Breast epithelium (tissue), 4 donors: ENCODE measurements around the gene FAM78A. TPM values are rescaled to one million over a fixed set of nuclear protein-coding genes. Genes with fewer than 3 reads are reported as not detected.

Experiments
- DNase-seq, 2 donors: peaks; one replicate each; pipeline ENCODE4 v3.0.0-alpha.2; 2019; ENCODE audit warnings: low spot score in 2 of 2
- H3K27ac ChIP-seq, 2 donors: fragments of 200-600 bp; sonication (generic) in 1 of 2; one replicate each; pipeline ENCODE4 v1.5.1; 2016 to 2019; ENCODE audit warnings: mild to moderate bottlenecking in 1 of 2
- H3K27me3 ChIP-seq, 2 donors: fragments of 200-600 bp; sonication (generic) in 1 of 2; one replicate each; pipeline versions ENCODE4 v1.5.1 to v1.6.0; 2017 to 2019; ENCODE audit warnings: control low read depth in 1 of 2, mild to moderate bottlenecking in 1 of 2
- H3K36me3 ChIP-seq: fragments of 200-600 bp; one replicate; pipeline ENCODE4 v1.5.1; 2019
- H3K4me1 ChIP-seq, 2 donors: fragments of 200-600 bp; sonication (generic); one replicate each; pipeline ENCODE4 v1.5.1; 2016 to 2019; ENCODE audit warnings: control low read depth in 1 of 2
- H3K4me3 ChIP-seq, 3 donors: fragments of 200-600 bp; sonication (generic); 1 replicate in 2 of 3; 2 replicates in 1 of 3; pipeline ENCODE4 v1.5.1; 2016 to 2019; ENCODE audit warnings: mild to moderate bottlenecking in 3 of 3, moderate library complexity in 2 of 3
- H3K9me3 ChIP-seq, 2 donors: fragments of 200-600 bp; sonication (generic) in 1 of 2; one replicate each; pipeline ENCODE4 v1.5.1; 2016 to 2019; ENCODE audit warnings: control low read depth in 1 of 2
- CTCF ChIP-seq, 3 donors: fragments of 450-650 bp; IDR thresholded peaks; one replicate each; pipeline ENCODE4 v1.5.1; 2016 to 2017; ENCODE audit warnings: antibody characterized with exemption in 3 of 3, mild to moderate bottlenecking in 3 of 3, moderate library complexity in 3 of 3
- POLR2A ChIP-seq: fragments of 450-650 bp; IDR thresholded peaks from one replicate; pipeline ENCODE4 v1.6.1; 2016; ENCODE audit warnings: antibody characterized with exemption, mild to moderate bottlenecking, moderate library complexity
- POLR2AphosphoS5 ChIP-seq, 3 donors: sonication (generic); formaldehyde crosslinking; IDR thresholded peaks; one replicate each; pipeline ENCODE4 v1.6.1; 2017; ENCODE audit warnings: antibody characterized with exemption in 3 of 3
- intact Hi-C: fragments of 100-400 bp; cut with DNase I; formaldehyde crosslinking; loops from one replicate; pipeline ENCODE4 v1.15.1; 2023; ENCODE audit warnings: low total_unique reads
- total RNA-seq, 3 donors: library from RNA; depleted of rRNA; stranded (reverse); fragments of >200 nt; gene quantifications; one replicate each; pipeline ENCODE4 v1.1.0, GENCODE V29; 2016

Gene FAM78A
- total RNA-seq, 3 donors from 2014 or later, result 1.6 to 3.7 (median 2.5) TPM

GRCh38 chr9:131257266-131258025, 18.9 kb downstream of the FAM78A start:
- Histone ChIP-seq H3K4me3 (no peak overlapping the region), H3K27ac (peak overlapping the region in 1 of 2 donors; percentile 38), H3K4me1 (no peaks in the 10 kb centered on the region), H3K27me3 (no peaks in the 10 kb centered on the region), H3K9me3 (no peaks in the 10 kb centered on the region), H3K36me3 (no peaks in the 10 kb centered on the region)
- no peak for TF ChIP-seq CTCF (IDR thresholded peaks at IDR 0.05)
- no peak for TF ChIP-seq POLR2AphosphoS5 (IDR thresholded peaks at IDR 0.05)
- no peak for TF ChIP-seq POLR2A
- intact Hi-C loops, result no loop called here
- DNase-seq, result no peak

DNA sequence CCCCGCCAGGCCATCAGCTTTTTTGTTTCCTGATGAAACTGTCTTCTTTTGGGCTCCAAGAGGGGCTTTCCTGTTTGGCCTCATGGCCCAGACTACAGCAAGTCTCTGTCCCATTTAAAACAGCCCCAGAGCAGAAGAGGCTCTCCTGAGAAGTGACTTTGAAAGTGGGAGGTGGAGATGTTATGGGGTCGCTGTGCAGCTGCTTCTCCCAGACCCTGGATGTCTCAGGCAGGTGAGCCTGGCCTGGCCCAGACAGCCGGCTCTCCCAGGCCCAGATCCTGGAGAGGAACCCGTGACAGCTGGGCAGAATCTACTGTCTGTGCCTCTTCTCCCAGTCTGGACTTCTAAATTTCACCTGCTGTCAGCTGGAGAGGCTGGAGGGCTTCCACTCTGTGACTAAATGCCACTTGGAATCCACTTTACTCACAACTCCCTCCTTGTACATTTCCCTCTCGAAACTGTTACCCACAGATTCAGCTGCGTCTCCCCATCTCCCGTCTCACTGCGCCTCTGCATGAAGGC, 20.6 kb downstream of the FAM78A start:
- Histone ChIP-seq H3K27me3 (no peaks in the 10 kb centered on the region), H3K4me3 (peak overlapping the region in 2 of 3 donors; percentile 15 to 57), H3K9me3 (no peaks in the 10 kb centered on the region), H3K4me1 (no peaks in the 10 kb centered on the region), H3K36me3 (no peaks in the 10 kb centered on the region), H3K27ac (peak overlapping the region; percentile 25 to 82)
- no peak for DNase-seq
- intact Hi-C loops, result no loop called here
- no peak for TF ChIP-seq POLR2AphosphoS5 (IDR thresholded peaks at IDR 0.05)

GRCh38 chr9:131254626-131255025, 21.7 kb downstream of the FAM78A start:
- TF ChIP-seq CTCF (IDR thresholded peaks at IDR 0.05) (no peak), POLR2A (no peak), POLR2AphosphoS5 (IDR thresholded peaks at IDR 0.05) (no peak)
- Histone ChIP-seq H3K9me3 (no peaks in the 10 kb centered on the region), H3K4me3 (no peak overlapping the region), H3K27me3 (no peaks in the 10 kb centered on the region), H3K36me3 (no peaks in the 10 kb centered on the region), H3K4me1 (no peaks in the 10 kb centered on the region), H3K27ac (peak overlapping the region in 1 of 2 donors; percentile 25)
- no peak for DNase-seq
- intact Hi-C loops, result no loop called here

- Histone ChIP-seq H3K27me3 (no peaks in the 10 kb centered on the region), H3K9me3 (no peaks in the 10 kb centered on the region), H3K4me3 (no peak overlapping the region), H3K27ac (peak overlapping the region in 1 of 2 donors; percentile 14), H3K36me3 (no peaks in the 10 kb centered on the region), H3K4me1 (no peaks in the 10 kb centered on the region)
- DNase-seq, result no peak
- TF ChIP-seq POLR2A (no peak), CTCF (IDR thresholded peaks at IDR 0.05) (no peak), POLR2AphosphoS5 (IDR thresholded peaks at IDR 0.05) (no peak)
- intact Hi-C loops, result no loop called here
These were observed 22.3 kb downstream of the FAM78A start for GRCh38 chr9:131253891-131254491.

- no peaks in the 10 kb centered on the region for H3K4me1 ChIP-seq
- H3K27ac ChIP-seq, result peak overlapping the region in 1 of 2 donors; percentile 68
- no peaks in the 10 kb centered on the region for H3K9me3 ChIP-seq
- intact Hi-C loops, result no loop called here
- DNase-seq, result no peak
- H3K27me3 ChIP-seq, result no peaks in the 10 kb centered on the region
- no peak for TF ChIP-seq POLR2AphosphoS5 (IDR thresholded peaks at IDR 0.05)
- TF ChIP-seq CTCF (IDR thresholded peaks at IDR 0.05), result no peak
- no peak for TF ChIP-seq POLR2A
- peak overlapping the region in 2 of 3 donors; percentile 19 to 28 for H3K4me3 ChIP-seq
- H3K36me3 ChIP-seq, result no peaks in the 10 kb centered on the region
These were observed 24.2 kb downstream of the FAM78A start for GRCh38 chr9:131252120-131252519.
